Measurements from ENCODE around the gene SEC14L5. TPM values are rescaled to one million over a fixed set of nuclear protein-coding genes. Genes with fewer than 3 reads are reported as not detected.
"Not testable (repeated sequence)": the region's sequence is repeated elsewhere in the genome, so short reads cannot be mapped to it uniquely, and the experiment has no call there.

The SEC14L5 gene
- total RNA-seq, 1 donor from 2014 or later: 0.32 TPM

DNA sequence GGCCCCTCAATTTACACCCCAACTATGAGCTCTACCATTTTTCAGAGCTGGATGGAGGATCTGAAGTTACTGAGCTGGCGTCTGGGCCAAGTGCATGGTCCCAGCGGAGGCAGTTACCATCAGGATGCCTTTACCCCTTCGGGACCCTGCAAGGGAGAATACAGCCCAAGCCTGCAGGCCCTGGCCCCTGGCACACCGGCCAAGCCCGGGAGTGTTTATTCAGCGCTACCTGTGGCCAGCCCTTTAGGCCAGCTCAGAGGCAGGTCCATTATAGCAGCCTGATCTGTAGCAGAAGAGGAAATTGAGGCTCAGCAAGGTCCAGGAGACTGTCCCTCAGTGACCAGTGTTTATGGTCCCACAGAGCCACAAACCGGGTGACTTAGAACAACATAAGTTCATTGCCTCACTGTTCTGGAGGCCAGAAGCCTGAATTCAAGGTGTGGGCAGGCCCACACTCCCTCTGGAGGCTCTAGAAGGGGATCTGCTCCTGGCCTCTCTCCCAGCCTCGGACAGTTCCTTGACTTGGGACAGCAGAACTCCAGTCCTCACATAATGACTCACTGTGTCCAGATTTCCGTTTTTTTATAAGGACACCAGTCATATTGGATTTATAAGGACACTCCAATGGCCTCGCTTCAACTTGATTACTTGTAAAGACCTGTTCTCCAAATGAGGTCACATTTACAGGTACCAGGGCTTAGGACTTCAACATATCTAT lies 8.8 kb downstream of the SEC14L5 start:
- H3K27me3 ChIP-seq (ENCODE audit: insufficient read depth, low read length): peaks cover 2% of the 10 kb centered on the region
- H3K27me3 Mint-ChIP-seq (ENCODE audit: low read depth, unreplicated experiment): no peaks in the 10 kb centered on the region
- no peaks in the 10 kb centered on the region for H3K36me3 ChIP-seq (ENCODE audit: insufficient read depth, low read length)
- no peak overlapping the region for H2AFZ ChIP-seq (ENCODE audit: low read depth, low read length)
- TF ChIP-seq, protein P1, sequence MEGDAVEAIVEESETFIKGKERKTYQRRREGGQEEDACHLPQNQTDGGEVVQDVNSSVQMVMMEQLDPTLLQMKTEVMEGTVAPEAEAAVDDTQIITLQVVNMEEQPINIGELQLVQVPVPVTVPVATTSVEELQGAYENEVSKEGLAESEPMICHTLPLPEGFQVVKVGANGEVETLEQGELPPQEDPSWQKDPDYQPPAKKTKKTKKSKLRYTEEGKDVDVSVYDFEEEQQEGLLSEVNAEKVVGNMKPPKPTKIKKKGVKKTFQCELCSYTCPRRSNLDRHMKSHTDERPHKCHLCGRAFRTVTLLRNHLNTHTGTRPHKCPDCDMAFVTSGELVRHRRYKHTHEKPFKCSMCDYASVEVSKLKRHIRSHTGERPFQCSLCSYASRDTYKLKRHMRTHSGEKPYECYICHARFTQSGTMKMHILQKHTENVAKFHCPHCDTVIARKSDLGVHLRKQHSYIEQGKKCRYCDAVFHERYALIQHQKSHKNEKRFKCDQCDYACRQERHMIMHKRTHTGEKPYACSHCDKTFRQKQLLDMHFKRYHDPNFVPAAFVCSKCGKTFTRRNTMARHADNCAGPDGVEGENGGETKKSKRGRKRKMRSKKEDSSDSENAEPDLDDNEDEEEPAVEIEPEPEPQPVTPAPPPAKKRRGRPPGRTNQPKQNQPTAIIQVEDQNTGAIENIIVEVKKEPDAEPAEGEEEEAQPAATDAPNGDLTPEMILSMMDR (IDR thresholded peaks at IDR 0.05; ENCODE audit: insufficient read depth, low read depth, low read length): no peak
- no peak for TF ChIP-seq EZH2 (IDR thresholded peaks at IDR 0.05; ENCODE audit: insufficient read depth, low read length)
- DNase-seq (ENCODE audit: low read depth) (no peak), FAIRE-seq (no peak)
- peak overlapping the region; percentile 69 for H3K27ac Mint-ChIP-seq (ENCODE audit: unreplicated experiment)
- no peaks in the 10 kb centered on the region for H3K79me2 ChIP-seq (ENCODE audit: insufficient read depth, low read length)
- peaks cover 4% of the 10 kb centered on the region for H3K4me1 Mint-ChIP-seq (ENCODE audit: low read depth, unreplicated experiment)
- no peaks in the 10 kb centered on the region for H3K9me3 ChIP-seq (ENCODE audit: insufficient read depth, low read depth, low read length)
- H3K4me3 ChIP-seq (ENCODE audit: insufficient read depth, low read depth, low read length): no peak overlapping the region
- H3K9me3 Mint-ChIP-seq (ENCODE audit: unreplicated experiment): no peaks in the 10 kb centered on the region
- H3K36me3 Mint-ChIP-seq (ENCODE audit: low read depth, unreplicated experiment): no peaks in the 10 kb centered on the region
- H3K27ac ChIP-seq (ENCODE audit: low read depth, low read length): no peak overlapping the region
- H3K4me1 ChIP-seq (ENCODE audit: insufficient read depth, low read length): no peaks in the 10 kb centered on the region
- H4K20me1 ChIP-seq (ENCODE audit: insufficient read depth, low read length): no peaks in the 10 kb centered on the region
- no peak overlapping the region for H3K4me2 ChIP-seq (ENCODE audit: low read length)
- no peak overlapping the region for H3K9ac ChIP-seq (ENCODE audit: low read length)
- no peak overlapping the region for H3K4me3 Mint-ChIP-seq (ENCODE audit: unreplicated experiment)

DNA sequence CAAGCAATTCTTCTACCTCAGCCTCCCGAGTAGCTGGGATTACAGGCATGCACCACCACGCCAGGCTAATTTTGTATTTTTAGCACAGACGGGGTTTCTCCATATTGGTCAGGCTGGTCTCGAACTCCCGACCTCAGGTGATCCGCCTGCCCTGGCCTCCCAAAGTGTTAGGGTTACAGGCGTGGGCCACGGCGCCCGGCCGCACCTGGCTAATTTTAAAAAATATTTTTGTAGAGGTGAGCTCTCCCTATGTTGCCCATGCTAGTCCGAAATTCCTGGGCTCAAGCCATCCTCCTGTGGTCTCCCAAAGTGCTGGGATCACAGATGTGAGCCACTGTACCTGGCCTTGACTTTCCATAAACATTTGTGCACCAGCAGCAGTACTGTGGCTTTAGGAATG lies 10.1 kb downstream of the SEC14L5 start:
- not testable (repeated sequence) for FAIRE-seq; H3K9me3 Mint-ChIP-seq (ENCODE audit: unreplicated experiment); H3K79me2 ChIP-seq (ENCODE audit: insufficient read depth, low read length); H3K27ac ChIP-seq (ENCODE audit: low read depth, low read length); H3K4me2 ChIP-seq (ENCODE audit: low read length); H3K36me3 ChIP-seq (ENCODE audit: insufficient read depth, low read length); H3K4me1 ChIP-seq (ENCODE audit: insufficient read depth, low read length); H3K4me1 Mint-ChIP-seq (ENCODE audit: low read depth, unreplicated experiment); H3K4me3 Mint-ChIP-seq (ENCODE audit: unreplicated experiment); H3K27me3 Mint-ChIP-seq (ENCODE audit: low read depth, unreplicated experiment); H3K27me3 ChIP-seq (ENCODE audit: insufficient read depth, low read length); H4K20me1 ChIP-seq (ENCODE audit: insufficient read depth, low read length); DNase-seq (ENCODE audit: low read depth); H3K36me3 Mint-ChIP-seq (ENCODE audit: low read depth, unreplicated experiment); H3K4me3 ChIP-seq (ENCODE audit: insufficient read depth, low read depth, low read length); H3K9ac ChIP-seq (ENCODE audit: low read length); H3K9me3 ChIP-seq (ENCODE audit: insufficient read depth, low read depth, low read length); H2AFZ ChIP-seq (ENCODE audit: low read depth, low read length); H3K27ac Mint-ChIP-seq (ENCODE audit: unreplicated experiment)

DNA sequence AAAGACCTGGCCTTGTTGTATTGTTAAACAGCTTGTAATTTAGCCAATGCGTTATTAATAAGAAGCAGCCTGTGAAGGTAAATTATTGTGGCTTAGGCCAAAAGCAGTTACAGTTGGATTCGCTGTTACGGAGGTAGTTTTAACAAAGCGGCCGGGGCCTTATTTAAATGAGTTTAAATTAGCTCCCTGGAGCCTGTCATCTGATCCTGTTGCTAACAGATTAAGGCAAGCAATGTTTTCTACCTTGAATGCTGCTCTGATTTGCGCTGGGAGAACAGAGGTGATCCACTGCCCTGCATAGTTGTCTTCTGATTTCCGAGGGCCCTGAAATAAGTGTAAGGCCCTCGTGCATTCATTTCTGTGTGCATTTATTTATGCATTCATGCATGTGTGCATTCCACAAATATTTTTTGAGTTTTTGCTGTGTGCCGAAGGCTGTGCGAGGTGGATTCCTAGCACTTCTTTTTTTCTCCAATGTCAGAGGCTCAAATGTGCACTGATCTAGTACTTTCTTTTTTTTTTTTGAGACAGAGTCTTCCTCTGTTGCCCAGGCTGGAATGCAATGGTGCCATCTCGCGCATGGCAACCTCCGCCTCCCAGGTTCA lies 10.9 kb downstream of the SEC14L5 start:
- H3K9ac ChIP-seq (ENCODE audit: low read length): no peak overlapping the region
- no peaks in the 10 kb centered on the region for H3K9me3 ChIP-seq (ENCODE audit: insufficient read depth, low read depth, low read length)
- no peak overlapping the region for H2AFZ ChIP-seq (ENCODE audit: low read depth, low read length)
- H3K79me2 ChIP-seq (ENCODE audit: insufficient read depth, low read length): no peaks in the 10 kb centered on the region
- no peaks in the 10 kb centered on the region for H4K20me1 ChIP-seq (ENCODE audit: insufficient read depth, low read length)
- TF ChIP-seq EZH2 (IDR thresholded peaks at IDR 0.05; ENCODE audit: insufficient read depth, low read length): no peak
- TF ChIP-seq, protein P1 (IDR thresholded peaks at IDR 0.05; ENCODE audit: insufficient read depth, low read depth, low read length): no peak
- H3K4me1 ChIP-seq (ENCODE audit: insufficient read depth, low read length): no peaks in the 10 kb centered on the region
- Mint-ChIP-seq H3K27me3 (ENCODE audit: low read depth, unreplicated experiment) (no peaks in the 10 kb centered on the region), H3K27ac (ENCODE audit: unreplicated experiment) (no peak overlapping the region), H3K4me3 (ENCODE audit: unreplicated experiment) (no peak overlapping the region), H3K4me1 (ENCODE audit: low read depth, unreplicated experiment) (peaks cover 9% of the 10 kb centered on the region), H3K36me3 (ENCODE audit: low read depth, unreplicated experiment) (no peaks in the 10 kb centered on the region), H3K9me3 (ENCODE audit: unreplicated experiment) (no peaks in the 10 kb centered on the region)
- H3K4me3 ChIP-seq (ENCODE audit: insufficient read depth, low read depth, low read length): no peak overlapping the region
- DNase-seq (ENCODE audit: low read depth) (no peak), FAIRE-seq (no peak)
- no peak overlapping the region for H3K27ac ChIP-seq (ENCODE audit: low read depth, low read length)
- H3K4me2 ChIP-seq (ENCODE audit: low read length): no peak overlapping the region
- no peaks in the 10 kb centered on the region for H3K36me3 ChIP-seq (ENCODE audit: insufficient read depth, low read length)
- peaks cover 2% of the 10 kb centered on the region for H3K27me3 ChIP-seq (ENCODE audit: insufficient read depth, low read length)

Measured in astrocyte (in vitro differentiated cells and primary cell).